Transverse colon (tissue), 4 donors: Measurements from ENCODE around the gene MAP4K4. TPM values are rescaled to one million over a fixed set of nuclear protein-coding genes. Genes with fewer than 3 reads are reported as not detected.

Source experiments
- DNase-seq: peaks from one replicate; pipeline ENCODE4 v3.0.0-alpha.2; 2019
- H3K27ac ChIP-seq, 4 donors: fragments of 200-600 bp; sonication (generic); 2 replicates each; pipeline ENCODE4 v1.5.1; 2016 to 2018; ENCODE audit warnings: inconsistent platforms in 4 of 4
- H3K27me3 ChIP-seq: fragments of 200-600 bp; sonication (generic); 2 replicates; pipeline ENCODE4 v1.5.1; 2017; ENCODE audit warnings: inconsistent platforms
- H3K36me3 ChIP-seq, 4 donors: fragments of 200-600 bp; sonication (generic); 2 replicates each; pipeline ENCODE4 v1.5.1; 2017 to 2019; ENCODE audit warnings: inconsistent platforms in 4 of 4
- H3K4me1 ChIP-seq, 4 donors: fragments of 200-600 bp; sonication (generic); 2 replicates each; pipeline ENCODE4 v1.5.1; 2017 to 2020; ENCODE audit warnings: inconsistent platforms in 4 of 4
- H3K4me3 ChIP-seq, 4 donors: fragments of 200-600 bp; sonication (generic); 1 replicate in 1 of 4; 2 replicates in 3 of 4; pipeline versions ENCODE4 v1.5.1 to v1.6.1; 2017 to 2019; ENCODE audit warnings: inconsistent platforms in 4 of 4
- H3K9me3 ChIP-seq, 2 donors: fragments of 200-600 bp; sonication (generic); 2 replicates each; pipeline ENCODE4 v1.5.1; 2017 to 2019; ENCODE audit warnings: inconsistent platforms in 2 of 2
- CTCF ChIP-seq, 5 experiments: fragments of 200-600 bp in 3 of 5; fragments of 450-650 bp in 2 of 5; sonication (generic) in 3 of 5; IDR thresholded peaks; 1 replicate in 2 of 5; 2 replicates in 3 of 5; pipeline ENCODE4 v1.5.1; 2016 to 2017; ENCODE audit warnings: antibody characterized with exemption in 5 of 5, inconsistent platforms in 3 of 5, mild to moderate bottlenecking in 2 of 5, moderate library complexity in 1 of 5
- EP300 ChIP-seq: sonication (generic); formaldehyde crosslinking; IDR thresholded peaks from one replicate; pipeline ENCODE4 v1.6.1; 2017; ENCODE audit warnings: antibody characterized with exemption, low read depth
- POLR2A ChIP-seq: fragments of 450-650 bp; IDR thresholded peaks from one replicate; pipeline ENCODE4 v1.6.1; 2016; ENCODE audit warnings: antibody characterized with exemption, mild to moderate bottlenecking, moderate library complexity
- POLR2AphosphoS5 ChIP-seq, 3 donors: sonication (generic); formaldehyde crosslinking; IDR thresholded peaks; one replicate each; pipeline ENCODE4 v1.6.1; 2016; ENCODE audit warnings: antibody characterized with exemption in 3 of 3
- WGBS, 2 donors: methylation state at CpG; one replicate each; pipeline ENCODE4 v1.1.5; 2018; ENCODE audit warnings: low coverage in 1 of 2; 5-methylcytosine and 5-hydroxymethylcytosine counted together
- in situ Hi-C, 4 donors: fragments of 200-750 bp; cut with MboI; loops; one replicate each; pipeline versions ENCODE4 v1.15.0 to v1.15.1; 2017; ENCODE audit warnings: low sequenced_read_pairs in 3 of 4, low pct_ligation_motif_present in 1 of 4, low pct_unique_long_range_greater_than_20kb in 1 of 4
- intact Hi-C: fragments of 100-400 bp; cut with DNase I; formaldehyde crosslinking; loops from one replicate; pipeline ENCODE4 v1.15.1; 2023; ENCODE audit warnings: low total_unique reads
- total RNA-seq, 4 donors: library from RNA; depleted of rRNA; stranded (reverse); fragments of >200 nt; gene quantifications; one replicate each; pipeline ENCODE4 v1.1.0, GENCODE V29; 2016

MAP4K4 gene
- total RNA-seq, 4 donors from 2014 or later, result 20.3 to 42.3 (median 29.6) TPM

GRCh38 chr2:101684313-101684712, 13.2 kb upstream of the MAP4K4 start:
- no peak for DNase-seq
- 75 to 76% methylated on average over 4 of the region's 4 CpGs for whole genome bisulfite sequencing, 2 donors

GRCh38 chr2:101688261-101688660, 9.2 kb upstream of the MAP4K4 start:
- H3K4me3 ChIP-seq, result no peak overlapping the region
- WGBS, 2 donors, result 83 to 91% methylated on average over 1 to 5 of the region's 5 CpGs
- peaks cover 0 to 18% (median 8%) of the 10 kb centered on the region in 4 donors for H3K4me1 ChIP-seq
- no peaks in the 10 kb centered on the region for H3K27me3 ChIP-seq
- H3K27ac ChIP-seq, result no peak overlapping the region
- intact Hi-C loops, result no loop called here
- in situ Hi-C loops, result loop anchor here in 1 of 4 donors (25.0 kb wide), 1 partner anchor 124 kb away; no protein-coding TSS in a partner anchor
- no peak for TF ChIP-seq CTCF (IDR thresholded peaks at IDR 0.05)
- TF ChIP-seq EP300, result no peak
- TF ChIP-seq POLR2A, result no peak
- no peak for TF ChIP-seq POLR2AphosphoS5 (IDR thresholded peaks at IDR 0.05)
- no peaks in the 10 kb centered on the region for H3K36me3 ChIP-seq
- DNase-seq, result no peak
- no peaks in the 10 kb centered on the region for H3K9me3 ChIP-seq

More at GRCh38 chr2:101684313-101684712, 13.2 kb upstream of the MAP4K4 start:
- Histone ChIP-seq H3K9me3 (no peaks in the 10 kb centered on the region), H3K36me3 (no peaks in the 10 kb centered on the region), H3K27me3 (no peaks in the 10 kb centered on the region), H3K4me1 (peaks cover 0 to 4% (median 2%) of the 10 kb centered on the region in 4 donors), H3K4me3 (no peak overlapping the region), H3K27ac (no peak overlapping the region)
- TF ChIP-seq EP300, result no peak
- TF ChIP-seq POLR2A, result no peak
- no peak for TF ChIP-seq POLR2AphosphoS5 (IDR thresholded peaks at IDR 0.05)
- no peak for TF ChIP-seq CTCF (IDR thresholded peaks at IDR 0.05)
- intact Hi-C loops (no loop called here), in situ Hi-C loops (loop anchor here in 1 of 4 donors (25.0 kb wide), 1 partner anchor 128 kb away; no protein-coding TSS in a partner anchor)

GRCh38 chr2:101689114-101689825, 8.2 kb upstream of the MAP4K4 start:
- H3K9me3 ChIP-seq, result no peaks in the 10 kb centered on the region
- no peaks in the 10 kb centered on the region for H3K36me3 ChIP-seq
- TF ChIP-seq EP300 (no peak), POLR2AphosphoS5 (IDR thresholded peaks at IDR 0.05) (no peak), POLR2A (no peak), CTCF (IDR thresholded peaks at IDR 0.05) (no peak)
- intact Hi-C loops, result no loop called here
- H3K4me3 ChIP-seq, result no peak overlapping the region
- peak overlapping the region in 1 of 4 donors; percentile 44 for H3K27ac ChIP-seq
- in situ Hi-C loops, result loop anchor here in 1 of 4 donors (25.0 kb wide), 1 partner anchor 123 kb away; no protein-coding TSS in a partner anchor
- H3K4me1 ChIP-seq, result peaks cover 0 to 18% (median 8%) of the 10 kb centered on the region in 4 donors
- no peak for DNase-seq
- 56 to 72% methylated on average over 1 of the region's 1 CpG for WGBS, 2 donors
- no peaks in the 10 kb centered on the region for H3K27me3 ChIP-seq

- no peak for DNase-seq
- Histone ChIP-seq H3K27ac (no peak overlapping the region), H3K4me1 (peaks cover 0 to 18% (median 8%) of the 10 kb centered on the region in 4 donors), H3K9me3 (no peaks in the 10 kb centered on the region), H3K27me3 (no peaks in the 10 kb centered on the region), H3K36me3 (no peaks in the 10 kb centered on the region), H3K4me3 (no peak overlapping the region)
- in situ Hi-C loops (loop anchor here in 3 of 4 donors (10.0 to 25.0 kb wide), 2 partner anchors 122 to 134 kb away; no protein-coding TSS in a partner anchor), intact Hi-C loops (no loop called here)
- 60 to 67% methylated on average over 2 of the region's 2 CpGs for WGBS, 2 donors
- TF ChIP-seq EP300, result no peak
- no peak for TF ChIP-seq CTCF (IDR thresholded peaks at IDR 0.05)
- no peak for TF ChIP-seq POLR2AphosphoS5 (IDR thresholded peaks at IDR 0.05)
- TF ChIP-seq POLR2A, result no peak
These were observed 6.9 kb upstream of the MAP4K4 start for GRCh38 chr2:101690547-101691152.
